ENCODE measurements around the gene IL16.
"Not testable (repeated sequence)": the region's sequence is repeated elsewhere in the genome, so short reads cannot be mapped to it uniquely, and the experiment has no call there.

IL16 gene

GRCh38 chr15:81174792-81175327, 21.8 kb upstream of the IL16 start:
- no peak for DNase-seq

GRCh38 chr15:81175496-81175895, 21.2 kb upstream of the IL16 start:
- no peak for DNase-seq

GRCh38 chr15:81176291-81176893, 20.3 kb upstream of the IL16 start:
- DNase-seq: no peak

GRCh38 chr15:81178365-81178764, 18.3 kb upstream of the IL16 start:
- DNase-seq: no peak

GRCh38 chr15:81181220-81181619, 15.5 kb upstream of the IL16 start:
- no peak for DNase-seq

GRCh38 chr15:81182031-81182755, 14.5 kb upstream of the IL16 start:
- DNase-seq: no peak

GRCh38 chr15:81182756-81183438, 13.8 kb upstream of the IL16 start:
- DNase-seq: no peak

GRCh38 chr15:81183439-81183775, 13.3 kb upstream of the IL16 start:
- DNase-seq: no peak

- no peak for DNase-seq
Observed at GRCh38 chr15:81184188-81184587, 12.5 kb upstream of the IL16 start.

- DNase-seq: no peak
Observed at GRCh38 chr15:81185631-81186295, 10.9 kb upstream of the IL16 start.

GRCh38 chr15:81188354-81188753, 8.3 kb upstream of the IL16 start:
- DNase-seq: no peak

GRCh38 chr15:81189583-81190283, 6.9 kb upstream of the IL16 start:
- no peak for DNase-seq

GRCh38 chr15:81190922-81191507, 5.7 kb upstream of the IL16 start:
- no peak for DNase-seq

GRCh38 chr15:81191701-81192100, 5.0 kb upstream of the IL16 start:
- no peak for DNase-seq

GRCh38 chr15:81194723-81195122, 2.0 kb upstream of the IL16 start:
- DNase-seq: no peak

- no peak for DNase-seq
Observed at GRCh38 chr15:81195339-81195864, 1.3 kb upstream of the IL16 start.

GRCh38 chr15:81197255-81197630, 564 bp downstream of the IL16 start:
- no peak for DNase-seq

- DNase-seq: no peak
Observed at GRCh38 chr15:81197688-81198281, 1.1 kb downstream of the IL16 start.

- no peak for DNase-seq
Observed at GRCh38 chr15:81199031-81199779, 2.5 kb downstream of the IL16 start.

- no peak for DNase-seq
Observed at GRCh38 chr15:81206018-81206417, 9.3 kb downstream of the IL16 start.

GRCh38 chr15:81207987-81208386, 11.3 kb downstream of the IL16 start:
- DNase-seq: not testable (repeated sequence)
